ENCODE data around the gene FAM174C. TPM values are rescaled to one million over a fixed set of nuclear protein-coding genes. Genes with fewer than 3 reads are reported as not detected.

Gene FAM174C
- total and polyA plus RNA-seq, 2 donors (not counting 3 experiments of a cell fraction or from before 2014, with no cell fraction given): 46.7 to 83.9 TPM

DNA sequence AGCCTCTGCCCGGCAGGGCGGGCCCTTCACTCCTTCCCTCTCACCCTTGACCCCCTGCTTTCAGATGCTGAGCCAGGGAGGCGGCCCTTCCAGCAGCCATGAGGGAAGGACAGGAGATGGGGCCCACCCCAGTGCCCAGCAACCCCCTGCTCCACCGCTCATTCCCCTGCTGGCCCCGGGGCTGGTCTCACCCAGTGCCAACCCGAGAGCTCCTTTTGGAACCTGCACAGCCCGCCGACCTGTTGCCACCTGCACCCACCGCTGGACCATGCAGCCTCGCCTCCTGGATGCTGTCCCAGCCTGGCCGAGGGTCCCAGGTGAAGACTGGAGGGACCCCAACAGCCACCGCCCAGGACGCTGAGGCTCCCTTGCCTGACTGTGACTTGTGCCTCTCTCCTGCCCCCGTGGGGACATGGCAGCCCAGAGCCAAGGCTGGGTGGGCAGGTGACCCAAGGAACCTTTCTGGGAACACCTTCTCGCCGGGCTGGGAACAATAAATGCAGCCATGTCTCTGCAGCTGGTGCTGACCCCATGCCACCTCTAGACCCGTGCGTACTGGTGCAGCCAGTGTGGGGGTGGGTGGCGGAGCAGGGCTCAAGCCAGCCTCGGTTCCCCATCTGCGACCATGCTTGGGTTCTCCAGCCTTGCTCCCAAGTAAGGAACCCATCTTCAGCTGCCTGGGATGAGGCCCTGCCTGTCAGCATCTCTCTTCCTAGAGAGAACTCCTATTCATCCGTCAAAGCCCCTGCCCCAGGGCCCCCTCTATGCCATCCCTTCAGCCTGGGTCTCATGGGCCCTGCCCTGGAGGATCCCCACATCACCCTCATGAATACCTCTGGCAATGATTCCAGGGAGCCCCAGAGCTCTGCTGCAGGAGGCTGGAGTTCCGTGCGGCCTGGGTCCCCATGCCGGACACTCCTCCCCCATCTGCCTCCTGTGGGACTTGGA is 3.7 kb downstream of the FAM174C start:
- H3K4me1 ChIP-seq (ENCODE audit: control insufficient read depth, extremely low read depth, insufficient read depth, low read length): peaks cover 18% of the 10 kb centered on the region
- TF ChIP-seq MYC (IDR thresholded peaks at IDR 0.05; ENCODE audit: low read depth, low read length): no peak
- TF ChIP-seq FOS (IDR thresholded peaks at IDR 0.05; ENCODE audit: borderline replicate concordance, insufficient read depth, low read length): no peak
- TF ChIP-seq, protein P1, sequence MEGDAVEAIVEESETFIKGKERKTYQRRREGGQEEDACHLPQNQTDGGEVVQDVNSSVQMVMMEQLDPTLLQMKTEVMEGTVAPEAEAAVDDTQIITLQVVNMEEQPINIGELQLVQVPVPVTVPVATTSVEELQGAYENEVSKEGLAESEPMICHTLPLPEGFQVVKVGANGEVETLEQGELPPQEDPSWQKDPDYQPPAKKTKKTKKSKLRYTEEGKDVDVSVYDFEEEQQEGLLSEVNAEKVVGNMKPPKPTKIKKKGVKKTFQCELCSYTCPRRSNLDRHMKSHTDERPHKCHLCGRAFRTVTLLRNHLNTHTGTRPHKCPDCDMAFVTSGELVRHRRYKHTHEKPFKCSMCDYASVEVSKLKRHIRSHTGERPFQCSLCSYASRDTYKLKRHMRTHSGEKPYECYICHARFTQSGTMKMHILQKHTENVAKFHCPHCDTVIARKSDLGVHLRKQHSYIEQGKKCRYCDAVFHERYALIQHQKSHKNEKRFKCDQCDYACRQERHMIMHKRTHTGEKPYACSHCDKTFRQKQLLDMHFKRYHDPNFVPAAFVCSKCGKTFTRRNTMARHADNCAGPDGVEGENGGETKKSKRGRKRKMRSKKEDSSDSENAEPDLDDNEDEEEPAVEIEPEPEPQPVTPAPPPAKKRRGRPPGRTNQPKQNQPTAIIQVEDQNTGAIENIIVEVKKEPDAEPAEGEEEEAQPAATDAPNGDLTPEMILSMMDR (IDR thresholded peaks at IDR 0.05; ENCODE audit: extremely low read depth in 1 of 2, insufficient read depth in 1 of 2, low read depth in 1 of 2, low read length in 2 of 2): no peak
- no peak for TF ChIP-seq EZH2 (IDR thresholded peaks at IDR 0.05; ENCODE audit: borderline replicate concordance, low read depth, low read length, severe bottlenecking)
- no peak for TF ChIP-seq GATA2 (IDR thresholded peaks at IDR 0.05; ENCODE audit: insufficient read depth, insufficient read length, low read depth, low read length)
- TF ChIP-seq JUN (IDR thresholded peaks at IDR 0.05; ENCODE audit: borderline replicate concordance, insufficient read depth, insufficient read length, low read depth): no peak
- no peak for TF ChIP-seq POLR2A (IDR thresholded peaks at IDR 0.05; ENCODE audit: low read depth, low read length)
- TF ChIP-seq, protein P2, sequence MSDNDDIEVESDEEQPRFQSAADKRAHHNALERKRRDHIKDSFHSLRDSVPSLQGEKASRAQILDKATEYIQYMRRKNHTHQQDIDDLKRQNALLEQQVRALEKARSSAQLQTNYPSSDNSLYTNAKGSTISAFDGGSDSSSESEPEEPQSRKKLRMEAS (IDR thresholded peaks at IDR 0.05; ENCODE audit: insufficient read depth, insufficient read length): no peak
- no peak for TF ChIP-seq POLR2AphosphoS5 (IDR thresholded peaks at IDR 0.05; ENCODE audit: insufficient read depth, low read depth, low read length)
- no peak overlapping the region for H3K9ac ChIP-seq (replicated peaks; ENCODE audit: extremely low read depth, insufficient read depth, low read length)
- BruUV-seq (replicated peaks): no TSS peak
- dilution Hi-C loops (cut with MboI; ENCODE audit: extremely low pct_ligation_motif_present, low sequenced_read_pairs) (no loop called here), intact Hi-C loops (cut with micrococcal nuclease) (loop anchor here (1.0 to 2.0 kb wide), 5 partner anchors 75 to 159 kb away; partner anchors contain the start of genes DAZAP1, NDUFS7 and RPS15)
- no peaks in the 10 kb centered on the region for H4K20me1 ChIP-seq (replicated peaks; ENCODE audit: control insufficient read depth, extremely low read depth, insufficient read depth, low read length)
- H3K27ac ChIP-seq (ENCODE audit: insufficient read depth, low read depth, low read length): no peak overlapping the region
- DNase-seq (ENCODE audit: low read depth, low spot score) (no peak), FAIRE-seq (no peak)
- H3K4me3 ChIP-seq (replicated peaks in 1 of 3; ENCODE audit: insufficient read depth in 1 of 3, low read depth in 1 of 3, low read length in 3 of 3): no peak overlapping the region
- POLR2A ChIA-PET: interaction anchor here (1.5 kb wide), 1 partner anchor 10 kb away, joined by 8 read pairs; the partner anchor contains the start of gene CIRBP
- H3K79me2 ChIP-seq (ENCODE audit: control insufficient read depth, insufficient read depth, low read length): peaks cover 7% of the 10 kb centered on the region
- CTCF ChIA-PET: interaction anchor here (0.6 to 1.9 kb wide), 21 partner anchors 10 to 267 kb away, joined by 3 to 14 read pairs (median 4); partner anchors contain the start of gene CIRBP
- no peaks in the 10 kb centered on the region for H3K9me1 ChIP-seq (replicated peaks; ENCODE audit: control insufficient read depth, extremely low read depth, insufficient read depth, low read length)
- peaks cover 0 to under 1% of the 10 kb centered on the region in 2 experiments for H3K27me3 ChIP-seq (ENCODE audit: control insufficient read depth in 2 of 2, insufficient read depth in 2 of 2, low read length in 2 of 2)
- H3K9me3 ChIP-seq (replicated peaks; ENCODE audit: control insufficient read depth, insufficient read depth, low read length): no peaks in the 10 kb centered on the region
- H3K4me2 ChIP-seq (ENCODE audit: insufficient read depth, low read length): no peak overlapping the region
- peaks cover 4 to 12% of the 10 kb centered on the region in 2 experiments for H3K36me3 ChIP-seq (ENCODE audit: control insufficient read depth in 2 of 2, extremely low read depth in 1 of 2, insufficient read depth in 2 of 2, low read length in 2 of 2)
- no peak overlapping the region for H2AFZ ChIP-seq (ENCODE audit: low read depth, low read length)
